SU-DHL-6 (cell line): Measurements from ENCODE around the gene NCAPG.

Experiments
- CTCF ChIP-seq: fragments of 200-600 bp; sonication (generic); IDR thresholded peaks from one replicate; pipeline ENCODE4 v1.5.1; 2017; ENCODE audit warnings: antibody characterized with exemption, mild to moderate bottlenecking, low read length, moderate library complexity; ENCODE audit not compliant: insufficient read depth, poor library complexity, severe bottlenecking
- EZH2phosphoT487 ChIP-seq: fragments of 200-600 bp; sonication (generic), shearing (Covaris generic); conservative IDR thresholded peaks from 2 replicates; pipeline ENCODE4 v1.6.1; 2018; ENCODE audit warnings: mild to moderate bottlenecking, antibody characterized with exemption, low read length, moderate library complexity, mixed read lengths

- TF ChIP-seq CTCF (no peak), EZH2phosphoT487 (no peak)
These were observed 45.1 kb upstream of the NCAPG start for GRCh38 chr4:17765514-17766286.
